GM12878 (cell line): Measurements from ENCODE around the gene STX16. TPM values are rescaled to one million over a fixed set of nuclear protein-coding genes. Genes with fewer than 3 reads are reported as not detected.

Source experiments
- ATAC-seq: fragments of 200-7000 bp; cut with Tn5 transposase; 3 replicates; pipeline ENCODE4 v1.9.1; 2020; ENCODE audit warnings: mild to moderate bottlenecking, moderate library complexity
- BruUV-seq: library from RNA; stranded (reverse); fragments of 400-500 nt; replicated peaks from 2 replicates; lab custom pipeline; 2021; lab: Mats Ljungman, UMichigan
- CTCF ChIA-PET: fragments of 300-600 bp; sonication (Branson Sonifier 250); formaldehyde crosslinking; extraction: SDS; loops from one replicate; lab custom pipeline; 2021; ENCODE audit warnings: inconsistent platforms; lab: Yijun Ruan, JAX
- POLR2A ChIA-PET: fragments of 350-600 bp; formaldehyde crosslinking; extraction: SDS; loops from one replicate; lab custom pipeline; 2021; ENCODE audit warnings: inconsistent platforms; lab: Charles Lee
- RAD21 ChIA-PET: fragments of 300-600 bp; sonication (Branson Sonifier 250); formaldehyde crosslinking; loops from one replicate; lab custom pipeline; 2023; ENCODE audit warnings: antibody characterized with exemption; ENCODE audit not compliant: unreplicated experiment; lab: Charles Lee
- SMC1A ChIA-PET: fragments of 300-600 bp; sonication (Branson Sonifier 250); formaldehyde crosslinking; loops from one replicate; lab custom pipeline; 2023; ENCODE audit not compliant: unreplicated experiment, uncharacterized antibody; lab: Charles Lee
- DNase-seq: peaks from one replicate; pipeline ENCODE4 v3.0.0-alpha.2; 2011; ENCODE audit warnings: low read depth, low spot score
- FAIRE-seq: peaks from 3 replicates; lab custom pipeline; 2011; peaks lifted over from hg19 to GRCh38; lab: Jason Lieb, UNC
- H2AFZ ChIP-seq: 2 replicates; pipeline ENCODE4 v1.6.0; 2011; ENCODE audit warnings: low read depth, low read length, control low read depth; ENCODE audit not compliant: control insufficient read depth
- H3K27ac ChIP-seq: 2 replicates; pipeline ENCODE4 v1.5.1; 2011; ENCODE audit warnings: control low read depth; ENCODE audit not compliant: control insufficient read depth, insufficient read depth
- H3K27me3 ChIP-seq, 2 experiments: replicated peaks in 1 of 2; 2 replicates each; pipeline versions ENCODE4 v1.6.0 to v1.6.1; 2011; ENCODE audit warnings: low read length in 1 of 2; ENCODE audit not compliant: control insufficient read depth in 2 of 2, insufficient read depth in 2 of 2
- H3K36me3 ChIP-seq, 2 experiments: 2 replicates each; pipeline ENCODE4 v1.5.1; 2011; ENCODE audit warnings: low read length in 1 of 2; ENCODE audit not compliant: control insufficient read depth in 2 of 2, insufficient read depth in 2 of 2
- H3K4me1 ChIP-seq: 2 replicates; pipeline ENCODE4 v1.6.1; 2011; ENCODE audit warnings: mild to moderate bottlenecking, low read length, moderate library complexity, mixed read lengths; ENCODE audit not compliant: control insufficient read depth, insufficient read depth
- H3K4me2 ChIP-seq: 2 replicates; pipeline ENCODE4 v1.6.0; 2011; ENCODE audit warnings: control low read depth; ENCODE audit not compliant: control insufficient read depth, insufficient read depth
- H3K4me3 ChIP-seq: fragments of 200-600 bp; sonication (generic); 2 replicates; pipeline ENCODE4 v1.5.1; 2016
- H3K79me2 ChIP-seq: 2 replicates; pipeline ENCODE4 v1.6.0; 2011; ENCODE audit warnings: low read length; ENCODE audit not compliant: control insufficient read depth, insufficient read depth
- H3K9ac ChIP-seq: 2 replicates; pipeline ENCODE4 v1.8.0; 2011; ENCODE audit warnings: low read length, control low read depth, mixed read lengths; ENCODE audit not compliant: control insufficient read depth, insufficient read depth
- H3K9me3 ChIP-seq: replicated peaks from 3 replicates; pipeline ENCODE4 v1.5.1; 2011; ENCODE audit warnings: mild to moderate bottlenecking, low read length; ENCODE audit not compliant: control insufficient read depth, insufficient read depth
- H4K20me1 ChIP-seq: 2 replicates; pipeline ENCODE4 v1.6.0; 2011; ENCODE audit not compliant: control insufficient read depth, insufficient read depth
- CHD2 ChIP-seq: IDR thresholded peaks from 2 replicates; pipeline ENCODE4 v1.6.1; 2011; ENCODE audit warnings: low read depth, low read length, improper control_type of control experiment, borderline replicate concordance
- CREB1 ChIP-seq: IDR thresholded peaks from 2 replicates; pipeline ENCODE4 v1.6.1; 2012; ENCODE audit warnings: low read depth, mild to moderate bottlenecking, inconsistent platforms
- EZH2 ChIP-seq: IDR thresholded peaks from 2 replicates; pipeline ENCODE4 v1.6.1; 2012; ENCODE audit warnings: low read depth, mild to moderate bottlenecking, control low read depth, inconsistent platforms, low read length, borderline replicate concordance; ENCODE audit not compliant: control insufficient read depth
- FOXK2 ChIP-seq: fragments of 450-650 bp; IDR thresholded peaks from 2 replicates; pipeline ENCODE4 v1.6.1; 2017; ENCODE audit warnings: mild to moderate bottlenecking, moderate library complexity
- KLF5 ChIP-seq: fragments of 450-650 bp; IDR thresholded peaks from 2 replicates; pipeline ENCODE4 v1.6.1; 2014; ENCODE audit warnings: mild to moderate bottlenecking; ENCODE audit not compliant: partially characterized antibody
- MEF2B ChIP-seq: fragments of 450-650 bp; IDR thresholded peaks from 2 replicates; pipeline ENCODE4 v1.6.1; 2018; ENCODE audit warnings: mild to moderate bottlenecking, moderate library complexity; ENCODE audit not compliant: partially characterized antibody, poor library complexity, severe bottlenecking
- MTA3 ChIP-seq: IDR thresholded peaks from 2 replicates; pipeline ENCODE4 v1.6.1; 2012; ENCODE audit warnings: low read length, inconsistent platforms, borderline replicate concordance
- TCF3 ChIP-seq: IDR thresholded peaks from 2 replicates; pipeline ENCODE4 v1.6.1; 2012; ENCODE audit warnings: low read depth, mild to moderate bottlenecking, low read length, borderline replicate concordance; ENCODE audit not compliant: insufficient read depth
- ZBED1 ChIP-seq: IDR thresholded peaks from 2 replicates; pipeline ENCODE4 v1.6.1; 2016; ENCODE audit warnings: borderline replicate concordance
- ZNF24 ChIP-seq: fragments of 450-650 bp; IDR thresholded peaks from 2 replicates; pipeline ENCODE4 v1.6.1; 2017; ENCODE audit warnings: antibody characterized with exemption, mild to moderate bottlenecking
- WGBS: methylation state at CpG from one replicate; pipeline ENCODE4 v1.1.6; 2016; ENCODE audit warnings: low lambda C conversion rate; ENCODE audit not compliant: insufficient replicate concordance, insufficient coverage; ENCODE audit errors: missing lambda C conversion rate; 5-methylcytosine and 5-hydroxymethylcytosine counted together
- in situ Hi-C: fragments of 300-500 bp; cut with MboI; formaldehyde crosslinking; loops from 9 replicates; pipeline ENCODE4 v1.14.3; 2018; ENCODE audit warnings: mixed read lengths
- intact Hi-C: fragments of 100-400 bp; cut with micrococcal nuclease; formaldehyde crosslinking; loops from one replicate; pipeline ENCODE4 v1.14.2; 2022; ENCODE audit not compliant: unreplicated experiment
- polyA plus RNA-seq, 11 experiments: library from polyadenylated mRNA; depleted of rRNA in 4 of 11; unstranded in 6 of 11; stranded (reverse) in 5 of 11; fragments of >200 nt; fragmentation: Nextera tagmentation in 4 of 11; fragmentation: Illumina TruSeq in 1 of 11; extraction: Ambion mirVana in 4 of 11; extraction: Trizol in 1 of 11; gene quantifications; 1 replicate in 1 of 11; 2 replicates in 10 of 11; pipeline versions ENCODE4 v1.2.1 to v1.2.3, GENCODE V29; 2011 to 2016; ENCODE audit warnings: inconsistent platforms in 2 of 11, missing spikeins in 2 of 11, low read depth in 1 of 11
- total RNA-seq, 4 experiments: library from RNA; depleted of rRNA in 3 of 4; stranded (reverse); fragments of >200 nt in 3 of 4; fragmentation: Illumina TruSeq in 1 of 4; extraction: Trizol in 1 of 4; gene quantifications; 2 replicates each; pipeline versions ENCODE4 v1.2.1 to v1.2.3, GENCODE V29; 2013 to 2021
- TF ChIP-seq, protein P1 (sequence below): IDR thresholded peaks from 2 replicates; pipeline ENCODE4 v1.6.1; 2012; ENCODE audit warnings: low read depth, low read length, improper control_type of control experiment
- TF ChIP-seq, protein P2 (sequence below): fragments of 450-650 bp; IDR thresholded peaks from 2 replicates; pipeline ENCODE4 v1.6.1; 2017; ENCODE audit warnings: antibody characterized with exemption, mild to moderate bottlenecking, moderate library complexity

The STX16 gene
- total and polyA plus RNA-seq, 10 of the 15 experiments (the other 5 are each of a cell fraction or from before 2014, with no cell fraction given), result 6.3 to 68.4 (median 35.8) TPM

DNA sequence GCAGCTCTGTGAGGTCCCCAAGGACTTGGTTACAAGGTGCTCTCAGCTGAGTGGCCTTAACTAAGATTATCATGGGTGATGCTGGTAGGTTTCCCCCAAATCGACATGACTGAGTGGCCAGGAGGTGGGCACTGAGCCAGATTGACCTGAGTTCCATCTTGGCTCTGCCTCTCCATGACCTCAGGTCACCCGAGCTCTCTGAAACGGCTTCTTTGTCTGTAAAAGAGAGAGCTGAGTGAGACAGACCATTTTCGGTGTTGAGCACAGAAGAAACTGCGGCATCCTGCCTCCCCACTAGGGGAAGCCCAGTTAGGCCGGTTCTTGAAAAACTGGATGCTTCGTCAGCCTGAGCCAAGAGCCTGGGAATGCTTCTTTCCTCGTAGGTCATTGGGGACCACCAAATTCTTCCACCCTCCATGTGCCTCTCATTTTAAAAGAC is 14.1 kb upstream of the STX16 start:
- no peaks in the 10 kb centered on the region for H3K9me3 ChIP-seq
- TF ChIP-seq FOXK2 (no peak), CHD2 (no peak), MEF2B (no peak), ZBED1 (no peak), KLF5 (no peak)
- TF ChIP-seq, protein P1, sequence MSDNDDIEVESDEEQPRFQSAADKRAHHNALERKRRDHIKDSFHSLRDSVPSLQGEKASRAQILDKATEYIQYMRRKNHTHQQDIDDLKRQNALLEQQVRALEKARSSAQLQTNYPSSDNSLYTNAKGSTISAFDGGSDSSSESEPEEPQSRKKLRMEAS, result no peak
- DNase-seq (no peak), FAIRE-seq (no peak), ATAC-seq (no peak)
- intact Hi-C loops (no loop called here), in situ Hi-C loops (loop anchor here (25.0 kb wide), 1 partner anchor 175 kb away; no protein-coding TSS in a partner anchor)
- H3K27me3 ChIP-seq, result no peaks in the 10 kb centered on the region; a peak in 2 of 4 replicates
- no peak overlapping the region for H3K4me3 ChIP-seq
- H3K4me2 ChIP-seq, result no peak overlapping the region
- ChIA-PET CTCF (interaction anchor here (1.0 kb wide), 1 partner anchor 14 kb away, joined by 3 read pairs; the partner anchor contains the start of gene STX16), POLR2A (no interaction called here), SMC1A (no interaction called here), RAD21 (no interaction called here)
- no peaks in the 10 kb centered on the region for H3K79me2 ChIP-seq
- peaks cover 8% of the 10 kb centered on the region for H3K4me1 ChIP-seq
- no peak overlapping the region for H2AFZ ChIP-seq
- H3K27ac ChIP-seq, result no peak overlapping the region
- 16% methylated on average over 8 of the region's 8 CpGs for WGBS
- no peak overlapping the region for H3K9ac ChIP-seq
- H4K20me1 ChIP-seq, result no peaks in the 10 kb centered on the region
- no peaks in the 10 kb centered on the region for H3K36me3 ChIP-seq
- BruUV-seq, result no TSS peak

DNA sequence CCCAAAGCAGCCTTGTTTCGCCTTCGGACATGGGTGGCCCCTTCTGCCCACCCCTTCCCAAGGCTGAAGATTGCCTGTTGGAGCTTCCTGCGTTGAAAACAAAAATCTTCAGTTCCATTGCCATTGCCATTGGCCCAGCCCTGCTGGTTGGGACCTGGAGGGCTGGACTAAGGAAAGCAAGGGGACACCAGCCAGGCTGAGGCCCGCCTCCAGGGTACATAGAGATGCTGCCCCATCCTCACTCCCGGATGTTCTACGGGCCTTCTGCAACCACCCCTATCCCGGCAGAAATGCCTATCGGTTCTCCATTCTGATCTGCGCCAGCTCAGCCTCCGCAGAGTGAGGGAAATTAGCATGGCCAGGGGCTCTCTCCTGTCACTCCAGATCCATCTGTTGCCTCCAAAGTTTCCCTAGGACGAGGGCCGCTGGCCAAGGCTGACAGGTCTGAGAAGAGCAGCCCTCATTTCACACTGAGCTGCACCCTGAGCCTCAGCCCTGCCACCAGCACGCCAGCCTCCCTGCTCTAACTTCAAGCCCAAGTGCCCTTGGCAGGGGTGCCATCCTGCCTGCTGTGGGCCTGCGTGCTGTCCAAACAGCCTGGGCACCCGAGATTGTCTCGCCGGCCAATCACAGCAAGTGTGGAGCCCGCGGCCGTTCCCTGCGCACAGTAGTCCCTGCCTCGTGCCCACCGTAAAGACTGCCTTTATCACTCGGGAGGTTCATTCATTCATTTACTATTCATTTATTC is 13.4 kb upstream of the STX16 start:
- SMC1A ChIA-PET, result no interaction called here
- H3K27me3 ChIP-seq, result no peaks in the 10 kb centered on the region; a peak in 2 of 4 replicates
- no peak overlapping the region for H3K9ac ChIP-seq
- H3K79me2 ChIP-seq, result no peaks in the 10 kb centered on the region
- H3K9me3 ChIP-seq, result no peaks in the 10 kb centered on the region
- BruUV-seq, result no TSS peak
- ATAC-seq, result no peak
- H3K36me3 ChIP-seq, result no peaks in the 10 kb centered on the region
- H3K27ac ChIP-seq, result no peak overlapping the region
- RAD21 ChIA-PET, result no interaction called here
- H2AFZ ChIP-seq, result no peak overlapping the region
- intact Hi-C loops (no loop called here), in situ Hi-C loops (loop anchor here (25.0 kb wide), 1 partner anchor 175 kb away; no protein-coding TSS in a partner anchor)
- H4K20me1 ChIP-seq, result no peaks in the 10 kb centered on the region
- FAIRE-seq, result no peak
- POLR2A ChIA-PET, result interaction anchor here (0.5 kb wide), 1 partner anchor 345 kb away, joined by 6 read pairs; no protein-coding TSS in a partner anchor
- CTCF ChIA-PET, result no interaction called here
- no peak overlapping the region for H3K4me3 ChIP-seq
- 59% methylated on average over 24 of the region's 24 CpGs for WGBS
- no peak overlapping the region for H3K4me2 ChIP-seq
- H3K4me1 ChIP-seq, result peaks cover 8% of the 10 kb centered on the region
- DNase-seq, result no peak
- TF ChIP-seq ZNF24 (no peak), CREB1 (no peak), EZH2 (no peak), TCF3 (no peak), ZBED1 (no peak), MTA3 (no peak)
- TF ChIP-seq, protein P2, sequence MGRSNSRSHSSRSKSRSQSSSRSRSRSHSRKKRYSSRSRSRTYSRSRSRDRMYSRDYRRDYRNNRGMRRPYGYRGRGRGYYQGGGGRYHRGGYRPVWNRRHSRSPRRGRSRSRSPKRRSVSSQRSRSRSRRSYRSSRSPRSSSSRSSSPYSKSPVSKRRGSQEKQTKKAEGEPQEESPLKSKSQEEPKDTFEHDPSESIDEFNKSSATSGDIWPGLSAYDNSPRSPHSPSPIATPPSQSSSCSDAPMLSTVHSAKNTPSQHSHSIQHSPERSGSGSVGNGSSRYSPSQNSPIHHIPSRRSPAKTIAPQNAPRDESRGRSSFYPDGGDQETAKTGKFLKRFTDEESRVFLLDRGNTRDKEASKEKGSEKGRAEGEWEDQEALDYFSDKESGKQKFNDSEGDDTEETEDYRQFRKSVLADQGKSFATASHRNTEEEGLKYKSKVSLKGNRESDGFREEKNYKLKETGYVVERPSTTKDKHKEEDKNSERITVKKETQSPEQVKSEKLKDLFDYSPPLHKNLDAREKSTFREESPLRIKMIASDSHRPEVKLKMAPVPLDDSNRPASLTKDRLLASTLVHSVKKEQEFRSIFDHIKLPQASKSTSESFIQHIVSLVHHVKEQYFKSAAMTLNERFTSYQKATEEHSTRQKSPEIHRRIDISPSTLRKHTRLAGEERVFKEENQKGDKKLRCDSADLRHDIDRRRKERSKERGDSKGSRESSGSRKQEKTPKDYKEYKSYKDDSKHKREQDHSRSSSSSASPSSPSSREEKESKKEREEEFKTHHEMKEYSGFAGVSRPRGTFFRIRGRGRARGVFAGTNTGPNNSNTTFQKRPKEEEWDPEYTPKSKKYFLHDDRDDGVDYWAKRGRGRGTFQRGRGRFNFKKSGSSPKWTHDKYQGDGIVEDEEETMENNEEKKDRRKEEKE, result no peak
